ENCODE results near the gene KIAA1958. TPM values are rescaled to one million over a fixed set of nuclear protein-coding genes. Genes with fewer than 3 reads are reported as not detected.
A peak's percentile ranks its signal among the peaks of the same experiment; 100 is the strongest.

Gene KIAA1958
- total RNA-seq, 1 donor from 2014 or later, result 14.2 TPM

- ATAC-seq, result no peak
- Histone ChIP-seq H3K36me3 (peaks cover 3% of the 10 kb centered on the region), H3K27ac (no peak overlapping the region), H3K4me1 (peaks cover 6% of the 10 kb centered on the region), H3K27me3 (no peaks in the 10 kb centered on the region), H3K9me3 (no peaks in the 10 kb centered on the region), H3K4me3 (no peak overlapping the region)
- intact Hi-C loops (cut with DNase I), result no loop called here
- no peak for DNase-seq
- no peak for TF ChIP-seq CTCF (IDR thresholded peaks at IDR 0.05)
Measured at GRCh38 chr9:112712678-112713077, 226.1 kb downstream of the KIAA1958 start.

GRCh38 chr9:112717661-112718331 is 231.2 kb downstream of the KIAA1958 start, which contains the start of gene INIP:
Gene INIP, minus strand, starts transcription at chr9:112718117. Its CDS starts 1,632 bp downstream, at chr9:112716485.
- intact Hi-C loops (cut with DNase I), result no loop called here
- ATAC-seq (peak; percentile 99), DNase-seq (peak; percentile 98)
- H3K36me3 ChIP-seq, result peaks cover 3% of the 10 kb centered on the region
- no peaks in the 10 kb centered on the region for H3K27me3 ChIP-seq
- H3K4me3 ChIP-seq, result peak within 1 kb of the TSS; percentile 62
- peaks cover 6% of the 10 kb centered on the region for H3K4me1 ChIP-seq
- H3K9me3 ChIP-seq, result no peaks in the 10 kb centered on the region
- peak within 1 kb of the TSS; percentile 79 for H3K27ac ChIP-seq
- no peak for TF ChIP-seq CTCF (IDR thresholded peaks at IDR 0.05)

Other genes with a start within 250 kb of the KIAA1958 start
- 77.6 TPM for gene PTBP3, start 153.2 kb upstream of the KIAA1958 start, total RNA-seq
- 56.3 TPM for gene HSDL2, start 106.7 kb upstream of the KIAA1958 start, total RNA-seq
- 22.7 TPM for gene INIP, start 231.3 kb downstream of the KIAA1958 start, total RNA-seq